Hindlimb muscle (tissue), 1 donor: ENCODE results near the gene BICRA. TPM values are rescaled to one million over a fixed set of nuclear protein-coding genes. Genes with fewer than 3 reads are reported as not detected.
A peak's percentile ranks its signal among the peaks of the same experiment; 100 is the strongest.
"Not testable (repeated sequence)": the region's sequence is repeated elsewhere in the genome, so short reads cannot be mapped to it uniquely, and the experiment has no call there.

ENCODE experiments used
- DNase-seq: peaks from one replicate; pipeline ENCODE4 v3.0.0-alpha.2; 2013
- polyA plus RNA-seq: library from polyadenylated mRNA; unstranded; fragments of 120-200 nt; gene quantifications from one replicate; pipeline ENCODE4 v1.2.1, GENCODE V29; 2013; ENCODE audit not compliant: insufficient read length

Gene BICRA
- polyA plus RNA-seq, 1 donor, result 13.4 TPM

DNA sequence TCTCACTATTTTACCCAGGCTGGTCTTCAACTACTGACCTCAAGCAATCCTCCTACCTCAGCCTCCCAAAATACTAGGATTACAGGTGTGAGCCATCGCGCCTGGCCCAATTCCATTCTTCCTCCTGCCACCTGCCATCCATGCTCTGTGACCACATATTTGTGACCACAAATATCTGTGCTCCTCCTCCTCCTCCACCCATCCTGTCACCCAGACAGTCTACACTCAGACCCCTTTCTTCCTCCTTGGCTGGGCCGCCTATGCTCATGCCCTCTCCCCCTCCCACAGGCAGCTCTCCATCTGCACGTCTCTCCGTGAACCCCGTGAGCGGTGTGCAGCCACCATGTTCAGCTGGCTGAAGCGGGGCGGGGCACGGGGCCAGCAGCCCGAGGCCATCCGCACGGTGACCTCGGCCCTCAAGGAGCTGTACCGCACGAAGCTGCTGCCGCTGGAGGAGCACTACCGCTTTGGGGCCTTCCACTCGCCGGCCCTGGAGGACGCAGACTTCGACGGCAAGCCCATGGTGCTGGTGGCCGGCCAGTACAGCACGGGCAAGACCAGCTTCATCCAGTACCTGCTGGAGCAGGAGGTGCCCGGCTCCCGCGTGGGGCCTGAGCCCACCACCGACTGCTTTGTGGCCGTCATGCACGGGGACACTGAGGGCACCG is 107.5 kb downstream of the BICRA start:
- no peak for DNase-seq

DNA sequence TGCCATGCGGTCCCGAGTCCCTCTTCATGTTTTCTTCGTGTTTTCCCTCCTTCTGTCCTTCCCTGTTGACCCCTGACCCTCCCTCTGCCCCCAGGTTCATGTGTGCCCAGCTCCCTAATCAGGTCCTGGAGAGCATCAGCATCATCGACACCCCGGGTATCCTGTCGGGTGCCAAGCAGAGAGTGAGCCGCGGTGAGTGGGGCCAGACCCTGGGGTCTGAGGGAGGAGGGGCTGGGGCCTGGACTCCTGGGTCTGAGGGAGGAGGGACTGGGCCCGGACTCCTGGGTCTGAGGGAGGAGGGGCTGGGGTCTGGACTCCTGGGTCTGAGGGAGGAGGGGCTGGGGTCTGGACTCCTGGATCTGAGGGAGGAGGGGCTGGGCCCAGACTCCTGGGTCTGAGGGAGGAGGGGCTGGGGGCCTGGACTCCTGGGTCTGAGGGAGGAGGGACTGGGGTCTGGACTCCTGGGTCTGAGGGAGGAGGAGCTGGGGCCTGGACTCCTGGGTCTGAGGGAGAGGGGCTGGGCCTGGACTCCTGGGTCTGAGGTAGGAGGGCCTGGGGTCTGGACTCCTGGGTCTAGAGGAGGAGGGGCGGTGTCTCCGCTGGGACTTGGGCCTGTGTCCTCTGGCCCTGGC is 109.6 kb downstream of the BICRA start:
- DNase-seq, result not testable (repeated sequence)

DNA sequence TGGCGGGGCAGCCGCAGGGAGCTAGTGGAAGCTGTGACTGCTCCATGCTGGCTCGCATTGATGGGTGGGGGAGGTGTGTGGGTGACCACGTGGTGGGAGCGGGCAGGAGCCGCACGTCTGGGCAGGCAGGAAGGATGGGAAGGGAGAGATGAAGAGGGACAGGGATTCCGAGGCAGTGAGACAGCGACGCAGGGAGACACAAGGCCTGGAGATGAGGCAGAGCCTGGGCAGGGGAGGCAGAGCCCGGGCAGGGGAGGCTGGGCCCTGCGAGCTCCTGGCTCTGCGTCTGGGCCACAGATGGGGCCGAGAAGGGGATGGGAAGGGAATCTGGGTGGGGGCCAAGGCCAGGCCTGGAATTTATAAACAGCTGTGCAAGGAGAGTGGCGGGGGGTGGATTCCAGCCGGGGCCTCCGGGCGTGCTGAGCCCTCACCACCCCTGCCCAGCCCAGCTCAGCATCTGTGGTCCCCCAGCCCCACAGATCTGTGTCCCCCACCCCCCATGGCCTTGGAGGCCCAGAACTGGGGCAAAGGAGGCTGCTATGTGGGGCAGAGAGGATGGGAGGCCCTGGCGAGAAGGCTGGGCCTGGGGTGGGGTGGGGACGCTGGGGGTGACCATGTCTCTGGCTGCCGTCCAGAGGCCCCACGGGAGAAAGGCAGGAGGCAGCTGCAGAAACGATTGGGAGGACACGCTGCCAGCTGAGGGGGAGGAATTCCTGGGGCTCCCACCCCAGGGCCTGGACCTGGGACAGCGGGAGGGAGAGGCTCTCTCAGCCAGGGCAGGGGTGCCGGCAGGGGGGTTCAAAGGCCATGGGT is 110.3 kb downstream of the BICRA start:
- peak; percentile 93 for DNase-seq

GRCh38 chr19:47720669-47721422 is 111.9 kb downstream of the BICRA start:
- no peak for DNase-seq

- DNase-seq, result no peak
These were observed 114.6 kb downstream of the BICRA start for GRCh38 chr19:47723581-47723940.

DNA sequence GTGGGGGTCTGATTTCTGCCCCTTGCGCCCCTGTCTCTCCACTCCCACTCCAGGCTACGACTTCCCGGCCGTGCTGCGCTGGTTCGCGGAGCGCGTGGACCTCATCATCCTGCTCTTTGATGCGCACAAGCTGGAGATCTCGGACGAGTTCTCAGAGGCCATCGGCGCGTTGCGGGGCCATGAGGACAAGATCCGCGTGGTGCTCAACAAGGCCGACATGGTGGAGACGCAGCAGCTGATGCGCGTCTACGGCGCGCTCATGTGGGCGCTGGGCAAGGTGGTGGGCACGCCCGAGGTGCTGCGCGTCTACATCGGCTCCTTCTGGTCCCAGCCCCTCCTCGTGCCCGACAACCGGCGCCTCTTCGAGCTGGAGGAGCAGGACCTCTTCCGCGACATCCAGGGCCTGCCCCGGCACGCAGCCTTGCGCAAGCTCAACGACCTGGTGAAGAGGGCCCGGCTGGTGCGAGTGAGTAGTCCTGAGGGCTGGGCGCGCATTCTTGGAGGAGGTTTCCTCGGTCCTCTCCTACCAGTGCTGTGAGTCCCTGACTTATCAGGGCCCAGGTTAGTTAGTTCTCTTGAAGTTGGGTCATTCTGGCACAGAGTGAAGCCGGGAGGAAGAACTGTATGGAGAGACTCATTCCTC is 116.9 kb downstream of the BICRA start:
- DNase-seq, result no peak

DNA sequence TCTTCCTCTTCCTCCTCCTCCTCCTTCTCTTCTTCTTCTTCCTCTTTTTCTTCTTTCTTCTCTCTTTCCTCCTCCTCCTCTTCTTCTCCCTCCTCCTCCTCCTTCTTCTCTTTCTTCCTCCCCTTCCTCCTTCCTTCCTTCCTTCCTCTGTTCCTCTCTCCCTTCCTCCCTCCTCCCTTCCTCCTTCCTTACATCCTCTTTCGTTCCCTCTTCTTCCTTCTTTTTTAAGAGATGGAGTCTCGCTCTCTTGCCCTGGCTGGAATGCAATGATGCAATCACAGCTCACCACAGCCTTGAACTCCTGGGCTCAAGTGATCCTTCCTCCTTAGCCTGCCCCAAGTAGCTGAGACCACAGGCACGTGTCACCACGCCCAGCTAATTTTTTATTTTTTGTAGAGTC is 117.5 kb downstream of the BICRA start:
- DNase-seq, result no peak

GRCh38 chr19:47728295-47728694 is 119.4 kb downstream of the BICRA start:
- not testable (repeated sequence) for DNase-seq

DNA sequence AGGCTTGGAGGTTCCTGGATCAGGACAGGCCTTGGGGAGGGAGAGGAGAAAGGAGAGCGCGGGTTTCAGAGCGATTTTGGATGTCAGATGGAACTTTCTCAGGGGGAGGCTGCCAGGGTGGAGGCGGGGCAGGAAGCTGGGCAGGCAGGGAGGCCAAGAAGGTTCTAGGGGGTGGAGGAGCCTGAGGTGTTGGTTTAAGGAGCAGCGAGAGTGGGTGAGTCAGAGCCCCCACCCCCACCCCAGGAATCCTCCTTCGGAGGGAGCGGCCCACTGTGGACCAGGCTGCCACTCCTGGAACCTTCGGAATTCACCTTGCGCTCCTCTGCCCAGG is 120.5 kb downstream of the BICRA start:
- no peak for DNase-seq

GRCh38 chr19:47729799-47730520 is 121.0 kb downstream of the BICRA start:
- no peak for DNase-seq

DNA sequence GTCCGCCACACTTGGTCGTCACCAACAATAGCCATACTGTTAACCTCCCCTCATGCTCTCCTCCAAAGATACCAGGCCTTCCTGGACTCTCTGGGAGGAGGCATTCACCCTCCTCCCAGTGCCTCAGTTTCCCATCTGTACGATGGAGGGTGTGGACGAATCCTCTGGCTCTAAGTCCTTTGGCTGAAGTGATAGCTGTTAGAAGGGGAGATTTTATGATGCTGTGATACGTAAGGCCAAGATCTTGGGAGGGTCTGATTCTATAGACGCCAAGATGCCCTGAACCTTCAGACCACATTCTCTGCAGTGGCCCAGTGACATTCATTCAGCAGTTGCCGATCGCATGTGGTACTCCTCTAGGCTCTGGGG is 121.6 kb downstream of the BICRA start:
- no peak for DNase-seq

- no peak for DNase-seq
These were observed 122.0 kb downstream of the BICRA start for GRCh38 chr19:47730910-47731309.

DNA sequence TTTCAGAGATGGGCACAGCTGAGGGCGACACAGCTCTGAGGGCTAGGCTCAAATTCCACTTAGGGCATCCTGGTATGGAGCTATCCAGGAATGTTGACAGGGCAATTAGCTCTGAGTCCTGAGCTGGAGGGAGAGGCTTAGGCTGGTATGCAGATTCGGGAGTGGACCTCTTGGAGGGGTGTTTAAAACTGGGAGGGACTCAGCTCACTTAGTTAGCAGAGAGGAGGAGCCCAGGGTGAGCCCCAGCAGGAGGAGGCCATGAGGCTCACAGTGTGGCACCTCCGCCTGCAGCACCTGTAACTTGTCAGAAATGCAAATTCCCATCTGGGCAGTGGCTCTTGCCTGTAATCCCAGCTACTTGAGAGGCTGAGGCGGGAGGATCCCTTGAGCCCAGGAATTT is 126.2 kb downstream of the BICRA start:
- DNase-seq, result no peak

DNA sequence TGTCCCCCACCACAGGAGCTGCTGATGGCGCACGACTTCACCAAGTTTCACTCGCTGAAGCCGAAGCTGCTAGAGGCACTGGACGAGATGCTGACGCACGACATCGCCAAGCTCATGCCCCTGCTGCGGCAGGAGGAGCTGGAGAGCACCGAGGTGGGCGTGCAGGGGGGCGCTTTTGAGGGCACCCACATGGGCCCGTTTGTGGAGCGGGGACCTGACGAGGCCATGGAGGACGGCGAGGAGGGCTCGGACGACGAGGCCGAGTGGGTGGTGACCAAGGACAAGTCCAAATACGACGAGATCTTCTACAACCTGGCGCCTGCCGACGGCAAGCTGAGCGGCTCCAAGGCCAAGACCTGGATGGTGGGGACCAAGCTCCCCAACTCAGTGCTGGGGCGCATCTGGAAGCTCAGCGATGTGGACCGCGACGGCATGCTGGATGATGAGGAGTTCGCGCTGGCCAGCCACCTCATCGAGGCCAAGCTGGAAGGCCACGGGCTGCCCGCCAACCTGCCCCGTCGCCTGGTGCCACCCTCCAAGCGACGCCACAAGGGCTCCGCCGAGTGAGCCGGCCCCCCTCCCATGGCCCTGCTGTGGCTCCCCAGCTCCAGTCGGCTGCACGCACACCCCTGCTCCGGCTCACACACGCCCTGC is 132.1 kb downstream of the BICRA start:
- DNase-seq, result no peak

- DNase-seq, result no peak
These were observed 132.7 kb downstream of the BICRA start for GRCh38 chr19:47741544-47742140.

DNA sequence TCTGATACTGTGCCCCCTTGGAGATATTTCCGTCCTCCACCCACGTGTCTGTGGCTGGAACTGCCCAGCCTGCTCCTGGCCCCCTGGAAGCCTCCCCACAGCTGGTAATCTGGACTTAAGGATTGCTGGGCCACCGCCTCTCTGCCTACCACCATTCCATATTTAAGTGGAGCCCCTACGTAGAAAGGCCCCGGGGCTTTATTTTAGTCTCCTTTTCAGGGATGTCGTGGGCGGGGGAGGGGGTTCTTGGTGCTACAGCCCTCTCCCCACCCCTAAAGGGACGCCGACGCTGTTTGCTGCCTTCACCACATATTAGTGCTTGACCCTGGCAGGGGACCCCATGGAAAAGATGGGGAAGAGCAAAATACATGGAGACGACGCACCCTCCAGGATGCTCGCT is 133.7 kb downstream of the BICRA start:
- no peak for DNase-seq

DNA sequence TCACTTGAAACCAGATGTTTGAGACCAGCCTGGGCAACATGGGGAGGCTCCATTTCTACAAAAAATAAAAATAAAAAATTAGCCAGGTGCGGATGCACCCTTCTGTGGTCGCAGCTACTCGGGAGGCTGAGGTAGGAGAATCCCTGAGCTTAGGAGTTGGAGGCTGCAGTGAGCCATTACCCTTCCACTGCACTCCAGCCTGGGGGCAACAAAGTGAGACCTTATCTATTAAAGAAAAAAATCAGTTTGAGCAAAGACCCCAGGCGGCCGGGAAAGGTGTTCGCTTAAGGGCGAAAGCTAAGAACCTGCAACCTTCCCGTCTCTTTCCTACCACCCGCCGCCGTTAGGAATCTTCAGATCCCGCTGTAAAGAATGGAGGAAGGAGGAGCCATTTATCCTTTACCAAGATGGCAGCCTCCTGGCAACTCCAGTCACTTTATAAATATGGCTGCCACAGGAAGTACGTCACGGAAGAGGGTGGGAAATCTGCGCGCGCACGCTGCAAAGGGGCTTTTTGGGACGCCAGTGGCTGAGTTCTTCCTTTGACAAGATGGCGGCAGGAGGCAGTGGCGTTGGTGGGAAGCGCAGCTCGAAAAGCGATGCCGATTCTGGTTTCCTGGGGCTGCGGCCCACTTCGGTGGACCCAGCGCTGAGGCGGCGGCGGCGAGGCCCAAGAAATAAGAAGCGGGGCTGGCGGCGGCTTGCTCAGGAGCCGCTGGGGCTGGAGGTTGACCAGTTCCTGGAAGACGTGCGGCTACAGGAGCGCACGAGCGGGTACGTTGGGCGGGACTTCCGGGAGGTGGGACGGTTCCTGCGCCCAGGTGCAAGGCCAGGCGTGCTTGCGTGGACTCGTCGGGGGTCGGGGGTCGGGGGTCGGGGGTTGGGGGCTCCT is 136.3 kb downstream of the BICRA start, which contains the start of gene NOP53:
TSS of gene NOP53 (plus strand) at position 537 of the 892 bp plus-strand sequence. CDS start at position 551, 14 bp downstream.
- DNase-seq, result peak; percentile 95

DNA sequence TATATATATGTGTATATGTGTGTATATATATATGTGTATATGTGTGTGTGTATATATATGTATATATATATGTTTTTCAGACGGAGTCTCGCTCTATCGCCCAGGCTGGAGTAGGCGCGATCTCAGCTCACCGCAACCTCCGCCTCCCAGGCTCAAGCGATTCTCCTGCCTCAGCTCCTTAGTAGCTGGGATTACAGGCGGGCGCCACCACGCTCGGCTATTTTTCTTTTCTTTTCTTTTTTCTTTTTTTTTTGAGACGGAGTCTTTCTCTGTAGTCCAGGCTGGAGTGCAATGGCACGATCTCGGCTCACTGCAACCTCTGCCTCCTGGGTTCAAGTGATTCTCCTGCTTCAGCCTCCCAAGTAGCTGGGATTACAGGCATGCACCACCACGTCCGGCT is 137.2 kb downstream of the BICRA start:
- DNase-seq, result not testable (repeated sequence)

DNA sequence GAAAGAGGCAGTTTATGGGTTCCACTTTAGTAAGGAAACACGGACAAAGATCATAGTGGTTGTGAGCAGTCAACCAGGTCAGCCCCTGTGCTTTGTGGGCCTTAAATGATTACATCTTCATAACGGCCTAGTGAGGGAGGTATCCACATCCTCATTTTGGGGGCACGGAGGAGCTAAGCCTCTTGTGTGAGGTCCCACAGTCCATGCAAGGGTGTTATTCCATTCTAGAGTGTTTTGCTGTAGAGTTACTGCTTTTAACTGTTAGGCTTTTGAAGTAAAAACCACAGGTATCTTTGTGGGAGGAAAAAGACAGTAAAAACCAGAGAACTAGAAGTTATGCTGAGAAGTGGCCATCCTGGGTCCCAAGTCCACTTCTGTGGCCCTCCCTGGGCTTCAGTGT is 140.4 kb downstream of the BICRA start:
- DNase-seq, result no peak

DNA sequence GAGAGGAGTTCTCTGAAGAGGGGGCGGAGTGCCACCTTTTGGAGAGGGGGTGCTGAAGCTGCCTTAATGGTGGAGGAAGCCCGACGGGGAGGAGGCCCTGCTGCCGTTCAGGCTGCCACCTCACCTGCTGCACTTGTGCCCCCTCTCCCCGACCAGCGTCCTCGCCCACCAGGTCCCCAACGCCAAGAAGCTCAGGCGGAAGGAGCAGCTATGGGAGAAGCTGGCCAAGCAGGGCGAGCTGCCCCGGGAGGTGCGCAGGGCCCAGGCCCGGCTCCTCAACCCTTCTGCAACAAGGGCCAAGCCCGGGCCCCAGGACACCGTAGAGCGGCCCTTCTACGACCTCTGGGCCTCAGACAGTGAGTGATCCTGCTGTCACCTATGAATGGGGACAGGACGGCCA is 141.8 kb downstream of the BICRA start:
- DNase-seq, result no peak
